T-cell (primary cell): ENCODE measurements around the gene ATP6V0A4. TPM values are rescaled to one million over a fixed set of nuclear protein-coding genes. Genes with fewer than 3 reads are reported as not detected.
"Not testable (repeated sequence)": the region's sequence is repeated elsewhere in the genome, so short reads cannot be mapped to it uniquely, and the experiment has no call there.

Experiments
- ATAC-seq, 4 experiments: fragments of 200-7000 bp in 3 of 4; fragments of 150-1000 bp in 1 of 4; cut with Tn5 transposase; replicated peaks in 1 of 4; 1 replicate in 3 of 4; 2 replicates in 1 of 4; pipeline ENCODE4 v1.10.0; 2021; ENCODE audit warnings: moderate library complexity in 3 of 4, mild to moderate bottlenecking in 2 of 4, moderate number of reproducible peaks in 1 of 4
- CTCF ChIA-PET, 2 donors: fragments of 300-600 bp; sonication (Branson Sonifier 250); formaldehyde crosslinking; loops; one replicate each; lab custom pipeline; 2022; ENCODE audit warnings: antibody characterized with exemption in 2 of 2; lab: Charles Lee
- POLR2A ChIA-PET, 2 donors: fragments of 300-600 bp; sonication (Branson Sonifier 250); formaldehyde crosslinking; loops; one replicate each; lab custom pipeline; 2022; ENCODE audit warnings: antibody characterized with exemption in 2 of 2; lab: Charles Lee
- DNase-seq, 35 experiments: peaks; one replicate each; pipeline versions ENCODE4 v3.0.0 to v3.0.0-alpha.2; 2013 to 2023
- H3K27ac ChIP-seq: one replicate; pipeline ENCODE4 v1.5.1; 2013; ENCODE audit warnings: low read length
- H3K27me3 ChIP-seq, 2 experiments: replicated peaks in 1 of 2; 1 replicate in 1 of 2; 2 replicates in 1 of 2; pipeline versions ENCODE4 v1.6.1 to v1.7.0; 2013; ENCODE audit warnings: low read length in 1 of 2, mixed read lengths in 1 of 2; ENCODE audit not compliant: control insufficient read depth in 2 of 2, insufficient read depth in 2 of 2; ENCODE audit errors: extremely low read depth in 1 of 2
- H3K36me3 ChIP-seq, 2 donors: 1 replicate in 1 of 2; 2 replicates in 1 of 2; pipeline versions ENCODE4 v1.6.1 to v1.7.0; 2013; ENCODE audit warnings: low read length in 1 of 2; ENCODE audit not compliant: control insufficient read depth in 2 of 2, insufficient read depth in 1 of 2; ENCODE audit errors: extremely low read depth in 1 of 2
- H3K4me1 ChIP-seq, 2 experiments: 1 replicate in 1 of 2; 2 replicates in 1 of 2; pipeline versions ENCODE4 v1.6.1 to v1.7.0; 2013; ENCODE audit warnings: low read length in 2 of 2, mixed read lengths in 1 of 2; ENCODE audit not compliant: insufficient read depth in 2 of 2, control insufficient read depth in 1 of 2; ENCODE audit errors: extremely low read depth in 1 of 2
- H3K4me3 ChIP-seq, 2 donors: 1 replicate in 1 of 2; 2 replicates in 1 of 2; pipeline versions ENCODE4 v1.5.1 to v1.7.0; 2013; ENCODE audit warnings: mild to moderate bottlenecking in 2 of 2, low read length in 1 of 2, moderate library complexity in 1 of 2; ENCODE audit not compliant: control insufficient read depth in 1 of 2; ENCODE audit errors: extremely low read depth in 1 of 2
- H3K9me3 ChIP-seq: 2 replicates; pipeline ENCODE4 v1.7.0; 2013
- H3K27ac Mint-ChIP-seq, 2 donors: one replicate each; pipeline ENCODE4 v1.8.0; 2020 to 2021; ENCODE audit warnings: mild to moderate bottlenecking in 2 of 2, mixed read lengths in 2 of 2
- H3K27me3 Mint-ChIP-seq, 2 donors: one replicate each; pipeline ENCODE4 v1.8.0; 2021 to 2022; ENCODE audit warnings: mixed read lengths in 2 of 2
- H3K36me3 Mint-ChIP-seq: one replicate; pipeline ENCODE4 v1.8.0; 2021; ENCODE audit warnings: mixed read lengths
- H3K4me1 Mint-ChIP-seq, 3 donors: one replicate each; pipeline ENCODE4 v1.8.0; 2020 to 2022; ENCODE audit warnings: mixed read lengths in 3 of 3, mild to moderate bottlenecking in 1 of 3
- H3K4me3 Mint-ChIP-seq, 3 donors: one replicate each; pipeline ENCODE4 v1.8.0; 2020 to 2022; ENCODE audit warnings: mild to moderate bottlenecking in 3 of 3, mixed read lengths in 3 of 3, moderate library complexity in 3 of 3
- H3K9me3 Mint-ChIP-seq, 3 donors: one replicate each; pipeline ENCODE4 v1.8.0; 2020 to 2022; ENCODE audit warnings: mixed read lengths in 3 of 3
- WGBS: methylation state at CpG from one replicate; pipeline ENCODE4 v1.1.5; 2013; ENCODE audit warnings: missing lambda C conversion rate; ENCODE audit not compliant: insufficient coverage; 5-methylcytosine and 5-hydroxymethylcytosine counted together
- total RNA-seq, 35 experiments: library from RNA in 6 of 35; stranded (reverse) in 6 of 35; fragments of 120-200 nt in 1 of 35; gene quantifications; one replicate each; pipeline versions ENCODE4 v1.2.1 to v1.2.4 and lab custom pipeline; 2013 to 2026

Gene ATP6V0A4
- total RNA-seq, 5 donors from 2014 or later (not counting 1 experiment from before 2014, with no cell fraction given), result not detected

GRCh38 chr7:138699661-138700060 is 98.3 kb downstream of the ATP6V0A4 start:
- no peak overlapping the region for H3K27ac ChIP-seq
- CTCF ChIA-PET, result interaction anchor here in 1 of 2 donors (0.6 kb wide), 1 partner anchor 795 kb away, joined by 5 read pairs; no protein-coding TSS in a partner anchor

GRCh38 chr7:138698281-138698680 is 99.7 kb downstream of the ATP6V0A4 start:
- no peaks in the 10 kb centered on the region for H3K27me3 Mint-ChIP-seq
- ChIA-PET CTCF (no interaction called here), POLR2A (interaction anchor here in 1 of 2 donors (0.6 kb wide), 1 partner anchor 329 kb away, joined by 3 read pairs; no protein-coding TSS in a partner anchor)
- no peak overlapping the region for H3K27ac ChIP-seq
- DNase-seq (no peak), ATAC-seq (no peak)
- H3K4me3 ChIP-seq, result no peak overlapping the region
- no peaks in the 10 kb centered on the region for H3K36me3 Mint-ChIP-seq
- no peaks in the 10 kb centered on the region for H3K9me3 ChIP-seq
- no peak overlapping the region for H3K27ac Mint-ChIP-seq
- H3K27me3 ChIP-seq, result peaks cover 0 to 4% of the 10 kb centered on the region in 2 experiments
- H3K4me1 Mint-ChIP-seq, result no peaks in the 10 kb centered on the region
- H3K4me3 Mint-ChIP-seq, result no peak overlapping the region
- WGBS, result 83% methylated on average over 5 of the region's 7 CpGs
- H3K36me3 ChIP-seq, result no peaks in the 10 kb centered on the region
- no peaks in the 10 kb centered on the region for H3K9me3 Mint-ChIP-seq
- H3K4me1 ChIP-seq, result no peaks in the 10 kb centered on the region

More at GRCh38 chr7:138699661-138700060, 98.3 kb downstream of the ATP6V0A4 start:
- no peaks in the 10 kb centered on the region for H3K9me3 ChIP-seq
- H3K9me3 Mint-ChIP-seq, result no peaks in the 10 kb centered on the region
- H3K27me3 ChIP-seq, result peaks cover 0 to 4% of the 10 kb centered on the region in 2 experiments
- ATAC-seq (no peak), DNase-seq (no peak)
- H3K36me3 Mint-ChIP-seq, result no peaks in the 10 kb centered on the region
- H3K27me3 Mint-ChIP-seq, result no peaks in the 10 kb centered on the region
- no peaks in the 10 kb centered on the region for H3K4me1 Mint-ChIP-seq
- H3K27ac Mint-ChIP-seq, result no peak overlapping the region
- no peaks in the 10 kb centered on the region for H3K4me1 ChIP-seq
- no peak overlapping the region for H3K4me3 ChIP-seq
- POLR2A ChIA-PET, result interaction anchor here in 1 of 2 donors (0.6 kb wide), 1 partner anchor 274 kb away, joined by 3 read pairs; no protein-coding TSS in a partner anchor
- WGBS, result 83% methylated on average over 4 of the region's 9 CpGs
- no peaks in the 10 kb centered on the region for H3K36me3 ChIP-seq
- no peak overlapping the region for H3K4me3 Mint-ChIP-seq

- Histone ChIP-seq H3K27ac (no peak overlapping the region), H3K36me3 (no peaks in the 10 kb centered on the region), H3K4me1 (no peaks in the 10 kb centered on the region), H3K9me3 (no peaks in the 10 kb centered on the region), H3K4me3 (no peak overlapping the region), H3K27me3 (peaks cover 0 to 4% of the 10 kb centered on the region in 2 experiments)
- no peak for ATAC-seq
- Mint-ChIP-seq H3K4me1 (no peaks in the 10 kb centered on the region), H3K9me3 (no peaks in the 10 kb centered on the region), H3K27ac (no peak overlapping the region), H3K4me3 (no peak overlapping the region), H3K36me3 (no peaks in the 10 kb centered on the region), H3K27me3 (no peaks in the 10 kb centered on the region)
- no peak for DNase-seq
- ChIA-PET POLR2A (no interaction called here), CTCF (no interaction called here)
- WGBS, result no CpG with 5 or more reads among the region's 2 CpGs
These were observed 100.3 kb downstream of the ATP6V0A4 start for GRCh38 chr7:138697535-138698182.

- DNase-seq, result not testable (repeated sequence)
These were observed 102.2 kb downstream of the ATP6V0A4 start for GRCh38 chr7:138695776-138696175.

GRCh38 chr7:138695106-138695505 is 102.9 kb downstream of the ATP6V0A4 start:
- Histone ChIP-seq H3K27me3 (peaks cover 0 to 4% of the 10 kb centered on the region in 2 experiments), H3K4me1 (no peaks in the 10 kb centered on the region), H3K27ac (no peak overlapping the region), H3K36me3 (no peaks in the 10 kb centered on the region), H3K9me3 (no peaks in the 10 kb centered on the region), H3K4me3 (no peak overlapping the region)
- no peak for ATAC-seq
- H3K36me3 Mint-ChIP-seq, result no peaks in the 10 kb centered on the region
- POLR2A ChIA-PET, result no interaction called here
- no peak for DNase-seq
- H3K9me3 Mint-ChIP-seq, result no peaks in the 10 kb centered on the region
- no peak overlapping the region for H3K27ac Mint-ChIP-seq
- H3K27me3 Mint-ChIP-seq, result no peaks in the 10 kb centered on the region
- CTCF ChIA-PET, result no interaction called here
- 83% methylated on average over 1 of the region's 4 CpGs for WGBS
- no peaks in the 10 kb centered on the region for H3K4me1 Mint-ChIP-seq
- no peak overlapping the region for H3K4me3 Mint-ChIP-seq

More at GRCh38 chr7:138695776-138696175, 102.2 kb downstream of the ATP6V0A4 start:
- H3K36me3 Mint-ChIP-seq, ATAC-seq, CTCF ChIA-PET, H3K4me1 Mint-ChIP-seq, H3K4me3 ChIP-seq, H3K9me3 Mint-ChIP-seq, H3K27me3 Mint-ChIP-seq, H3K27ac Mint-ChIP-seq, H3K36me3 ChIP-seq, H3K9me3 ChIP-seq, H3K4me1 ChIP-seq, POLR2A ChIA-PET, H3K27ac ChIP-seq, H3K27me3 ChIP-seq, H3K4me3 Mint-ChIP-seq: not testable (repeated sequence)
- 81% methylated on average over 5 of the region's 9 CpGs for WGBS

- H3K9me3 ChIP-seq, result no peaks in the 10 kb centered on the region
- CTCF ChIA-PET, result no interaction called here
- H3K4me1 Mint-ChIP-seq, result no peaks in the 10 kb centered on the region
- 100% methylated on average over 2 of the region's 5 CpGs for WGBS
- H3K27ac Mint-ChIP-seq, result no peak overlapping the region
- H3K27ac ChIP-seq, result no peak overlapping the region
- no peaks in the 10 kb centered on the region for H3K36me3 Mint-ChIP-seq
- H3K4me1 ChIP-seq, result no peaks in the 10 kb centered on the region
- POLR2A ChIA-PET, result no interaction called here
- no peaks in the 10 kb centered on the region for H3K36me3 ChIP-seq
- H3K27me3 Mint-ChIP-seq, result peaks cover 3 to 5% of the 10 kb centered on the region in 2 donors
- no peak overlapping the region for H3K4me3 ChIP-seq
- ATAC-seq (no peak), DNase-seq (no peak)
- H3K9me3 Mint-ChIP-seq, result peaks cover 0 to 5% (median 0%) of the 10 kb centered on the region in 3 donors
- no peak overlapping the region for H3K4me3 Mint-ChIP-seq
- peaks cover 0 to 3% of the 10 kb centered on the region in 2 experiments for H3K27me3 ChIP-seq
These were observed 106.8 kb downstream of the ATP6V0A4 start for GRCh38 chr7:138691178-138691577.
